Measurements from ENCODE around the gene FRYL.
"Not testable (repeated sequence)": the region's sequence is repeated elsewhere in the genome, so short reads cannot be mapped to it uniquely, and the experiment has no call there.

FRYL gene

DNA sequence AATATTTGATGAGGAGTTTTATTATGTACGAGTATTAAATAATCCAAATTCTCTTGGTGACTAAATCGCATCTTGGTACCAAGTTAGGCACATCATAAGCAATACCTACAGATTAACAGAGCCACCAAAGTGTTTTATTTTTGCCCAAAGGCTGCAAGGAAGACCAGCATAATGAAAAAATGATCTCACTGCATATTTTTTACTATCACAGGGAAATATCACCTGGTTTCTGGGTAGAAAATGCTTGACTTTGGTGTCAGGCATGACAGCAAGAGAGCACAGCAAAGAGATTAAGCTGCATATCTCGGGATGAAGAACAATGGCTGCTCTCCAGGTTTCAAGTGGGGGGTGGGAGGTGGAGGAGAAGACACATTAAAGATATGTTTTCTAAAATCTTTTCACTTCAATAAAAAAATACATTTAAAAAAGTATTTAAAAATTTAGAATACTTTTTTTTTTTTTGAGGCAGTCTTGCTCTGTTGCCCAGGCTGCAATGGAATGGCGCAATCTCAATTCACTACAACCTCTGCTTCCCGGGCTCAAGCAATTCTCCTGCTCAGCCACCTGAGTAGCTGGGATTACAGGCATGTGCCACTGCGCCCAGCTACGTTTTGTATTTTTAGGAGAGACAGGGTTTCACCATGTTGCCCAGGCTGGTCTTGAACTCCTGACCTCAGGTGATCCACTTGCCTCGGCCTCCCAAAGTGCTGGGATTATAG, 86.1 kb downstream of the FRYL start:
- no peak for DNase-seq

- no peak for DNase-seq
Measured at GRCh38 chr4:48692897-48693296, 87.2 kb downstream of the FRYL start.

- DNase-seq: no peak
Measured at GRCh38 chr4:48692044-48692443, 88.0 kb downstream of the FRYL start.

DNA sequence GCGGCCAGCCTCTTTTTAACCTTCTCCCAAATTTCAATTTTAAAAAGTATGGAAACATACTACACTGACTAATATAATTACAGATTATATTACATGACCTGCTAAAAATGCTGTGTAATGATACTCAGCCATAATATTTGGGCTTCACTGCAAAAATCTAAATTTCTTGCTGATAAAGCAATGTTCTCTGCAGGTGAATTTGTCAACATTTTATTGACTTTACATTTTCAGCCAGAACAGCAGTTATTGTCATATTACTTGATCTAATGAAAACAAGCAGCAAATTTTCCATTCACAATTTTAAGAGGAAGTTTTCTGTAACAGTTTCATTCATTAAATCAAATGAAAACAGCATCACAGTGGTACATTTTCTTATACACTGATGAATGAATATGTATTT, 91.1 kb downstream of the FRYL start:
- no peak for DNase-seq

DNA sequence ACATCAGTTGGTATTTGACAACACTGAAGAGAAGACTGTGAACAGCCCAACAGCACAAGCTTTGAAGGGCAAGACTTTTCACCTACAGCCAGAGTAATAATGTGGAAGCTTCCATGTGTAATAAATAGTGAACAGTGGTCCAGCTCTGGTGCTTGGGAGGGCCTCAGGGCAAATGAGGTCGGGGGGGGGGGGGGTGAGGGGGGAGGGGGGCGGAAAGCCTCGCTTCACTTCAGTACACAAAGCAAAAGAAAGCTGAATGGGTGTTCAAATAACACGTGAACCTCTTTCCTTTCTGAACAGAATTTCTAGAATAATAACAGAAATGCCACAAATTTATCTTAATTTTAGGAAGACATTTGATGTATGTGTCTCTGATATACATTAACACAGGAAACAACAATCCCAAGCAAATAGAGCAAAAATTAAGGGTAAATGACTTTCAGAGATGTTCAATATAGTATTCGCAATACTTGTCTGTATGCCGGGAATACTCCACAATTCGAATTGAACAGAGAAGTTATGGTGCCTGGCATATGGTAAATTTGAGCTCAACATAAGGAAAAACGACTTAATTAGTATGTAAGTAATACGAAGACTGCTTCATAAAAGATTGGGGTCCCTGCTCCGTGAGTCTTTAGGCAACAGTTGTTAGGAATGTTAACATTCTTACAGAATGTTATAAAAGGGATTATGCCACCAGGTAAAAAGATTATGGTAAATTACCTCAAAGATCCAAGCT, 92.6 kb downstream of the FRYL start:
- no peak for DNase-seq

- no peak for DNase-seq
Measured at GRCh38 chr4:48686369-48686768, 93.7 kb downstream of the FRYL start.

DNA sequence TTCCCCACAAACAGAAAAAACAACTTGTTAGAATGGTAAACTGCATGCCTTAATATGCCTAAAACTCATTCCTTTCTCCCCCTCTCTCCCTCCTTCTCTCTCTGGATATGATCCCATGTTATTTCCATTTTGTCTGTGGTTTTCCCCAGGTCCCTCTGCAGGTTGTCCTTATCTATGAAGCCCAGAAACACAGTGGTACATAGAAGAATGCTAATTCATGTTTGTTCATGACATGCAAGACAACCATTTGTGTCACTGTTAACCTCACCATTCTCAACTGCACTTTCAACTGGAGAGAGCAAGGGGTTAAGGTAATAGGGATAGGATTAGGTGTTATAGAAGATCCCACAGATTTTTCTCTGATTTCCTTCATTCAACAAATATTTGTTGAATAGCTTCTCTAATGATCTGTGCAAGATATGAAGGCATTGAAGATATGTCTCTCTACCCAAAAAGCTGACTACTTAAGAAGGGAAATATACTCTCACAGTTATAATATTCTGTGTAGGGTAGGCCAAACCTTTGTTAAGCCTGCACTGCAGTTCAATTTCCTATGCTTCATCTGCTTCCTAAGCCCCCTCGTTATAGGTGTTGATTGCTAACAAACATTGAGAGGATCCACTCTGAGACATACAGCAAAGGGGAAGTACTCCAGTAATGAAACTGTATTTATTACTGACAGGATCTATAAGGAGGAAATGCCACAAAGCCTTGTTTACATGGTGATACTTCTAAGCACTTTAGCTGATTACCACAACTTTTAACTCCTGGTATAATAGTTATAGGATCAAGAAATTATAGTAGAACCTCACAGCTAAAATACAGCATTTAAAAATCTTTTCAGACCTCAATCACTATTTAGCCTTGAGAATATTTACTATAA, 96.1 kb downstream of the FRYL start:
- no peak for DNase-seq

- DNase-seq: not testable (repeated sequence)
Measured at GRCh38 chr4:48682870-48683269, 97.2 kb downstream of the FRYL start.

DNA sequence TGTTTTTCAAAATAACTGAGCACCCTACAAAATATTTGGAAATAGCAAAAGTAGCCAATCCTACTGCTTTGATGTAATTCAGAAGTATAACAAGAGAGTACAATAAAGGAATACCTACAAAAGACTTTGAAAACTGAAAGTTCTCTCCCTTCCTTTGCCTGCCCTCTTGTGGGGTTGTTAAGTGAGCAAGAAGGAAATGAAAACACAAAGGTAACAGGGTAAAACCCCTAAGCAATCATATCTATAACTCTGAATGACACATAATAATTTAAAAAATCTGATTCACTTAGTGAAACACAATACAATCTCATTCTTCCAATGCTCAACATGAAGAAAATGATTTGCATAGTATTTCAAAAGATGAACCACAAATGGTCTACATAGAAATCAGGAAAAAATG, 98.2 kb downstream of the FRYL start:
- DNase-seq: peak; percentile 62

DNA sequence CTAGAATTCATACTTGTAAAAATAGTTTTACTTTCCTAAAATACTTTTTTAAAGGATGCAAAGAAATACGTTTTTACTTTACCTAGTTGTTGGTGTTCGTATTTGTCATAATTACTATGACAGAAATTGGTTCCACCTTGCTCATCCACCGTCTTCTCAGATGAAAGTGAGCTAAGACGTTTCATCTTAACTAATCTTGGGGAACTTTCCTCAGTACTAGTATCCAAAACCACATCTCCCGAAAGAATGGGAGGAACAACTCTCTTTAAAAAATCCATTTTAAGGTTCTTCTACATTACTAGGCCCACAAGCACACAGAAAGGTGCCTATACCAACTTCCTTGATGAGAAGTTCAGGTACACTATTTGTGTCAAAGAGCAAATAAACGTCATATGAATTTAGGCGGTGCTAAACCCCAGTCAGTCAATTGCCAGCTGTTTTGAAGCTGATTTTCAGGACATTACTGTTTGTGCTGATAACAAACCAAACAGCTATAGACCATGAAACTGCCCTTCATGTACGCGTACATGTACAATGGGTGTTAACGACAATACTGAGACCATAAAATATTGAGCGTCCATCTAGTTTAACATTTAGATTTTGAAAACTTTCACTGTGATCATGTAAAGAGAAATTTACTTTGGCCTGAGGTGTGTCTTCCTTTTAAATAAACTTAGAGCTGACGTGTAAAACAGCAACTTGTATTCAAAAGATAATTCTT, 99.1 kb downstream of the FRYL start:
- DNase-seq: no peak

GRCh38 chr4:48673537-48673936, 106.5 kb downstream of the FRYL start:
- no peak for DNase-seq

DNA sequence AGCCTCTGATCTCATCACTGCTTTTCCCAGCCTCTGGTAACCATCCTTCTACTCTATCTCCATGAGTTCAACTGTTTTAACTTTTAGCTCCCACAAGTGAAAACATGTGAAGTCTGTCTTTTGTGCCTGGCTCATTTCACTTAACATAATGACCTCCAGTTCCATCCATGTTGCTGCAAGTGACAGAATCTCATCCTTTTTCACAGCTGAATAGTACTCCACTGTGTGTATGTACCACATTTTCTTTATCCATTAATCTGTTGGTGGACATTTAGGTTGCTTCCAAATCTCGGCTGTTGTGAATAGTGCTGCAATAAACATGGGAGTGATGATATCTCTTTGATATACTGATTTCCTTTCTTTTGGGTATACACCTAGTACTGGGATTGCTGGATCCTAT, 109.5 kb downstream of the FRYL start:
- DNase-seq: no peak

DNA sequence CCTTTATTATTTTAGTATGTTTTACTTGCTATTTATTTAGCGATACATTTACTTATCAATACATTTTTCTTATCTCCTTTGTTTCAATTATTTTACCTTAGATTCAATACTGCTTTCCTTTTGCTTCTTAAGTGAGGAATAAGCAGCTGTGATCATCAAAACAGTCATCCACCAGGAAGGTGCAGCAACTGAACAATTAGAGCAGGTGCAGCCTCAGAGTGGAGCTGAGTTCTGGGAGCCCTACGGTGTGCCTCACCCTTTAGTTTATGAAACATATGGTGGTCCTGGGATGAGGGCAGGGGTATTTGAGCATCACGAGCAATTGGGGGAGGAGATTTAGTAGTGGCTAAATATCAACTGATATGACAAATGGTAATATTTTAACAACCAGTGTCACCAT, 111.0 kb downstream of the FRYL start:
- no peak for DNase-seq

- DNase-seq: no peak
Measured at GRCh38 chr4:48668254-48669017, 111.6 kb downstream of the FRYL start.

DNA sequence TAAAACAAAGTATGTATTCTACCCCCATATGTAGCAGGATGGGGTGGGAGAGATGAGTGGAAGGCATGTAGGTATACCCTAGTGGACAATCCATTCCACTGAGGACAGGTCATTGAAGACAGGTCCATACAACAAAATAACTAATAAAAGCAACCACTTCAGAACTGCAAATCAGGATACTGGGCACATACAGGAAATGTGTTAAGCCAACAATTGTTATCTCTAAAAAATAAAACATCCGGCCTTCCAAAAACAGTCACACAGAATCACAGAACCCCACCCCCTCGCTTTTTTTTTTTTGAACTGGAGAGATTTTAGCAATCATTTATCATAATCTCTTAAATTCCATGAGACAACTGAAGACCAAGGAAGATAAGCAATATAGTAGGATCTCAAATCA, 112.9 kb downstream of the FRYL start:
- no peak for DNase-seq

- DNase-seq: peak; percentile 27
Measured at GRCh38 chr4:48665555-48666186, 114.4 kb downstream of the FRYL start.

DNA sequence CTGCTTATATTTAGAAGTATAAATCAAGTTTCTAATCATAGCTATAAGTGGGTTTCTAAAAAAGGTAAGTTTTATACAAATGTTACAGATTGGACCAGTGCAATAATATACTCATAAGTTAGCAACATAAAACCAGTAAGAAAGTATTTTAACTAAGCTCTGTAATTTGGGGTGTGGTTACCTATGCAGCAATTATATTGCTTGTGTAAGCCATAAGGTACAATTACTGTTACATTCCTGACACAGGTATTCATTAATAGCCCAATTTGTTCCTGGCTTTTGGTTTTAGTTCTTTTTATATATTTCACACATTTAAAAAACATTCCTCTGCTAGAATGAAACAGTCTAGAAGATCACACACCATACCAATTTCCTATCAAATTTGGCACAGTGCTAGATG, 115.1 kb downstream of the FRYL start:
- DNase-seq: no peak

DNA sequence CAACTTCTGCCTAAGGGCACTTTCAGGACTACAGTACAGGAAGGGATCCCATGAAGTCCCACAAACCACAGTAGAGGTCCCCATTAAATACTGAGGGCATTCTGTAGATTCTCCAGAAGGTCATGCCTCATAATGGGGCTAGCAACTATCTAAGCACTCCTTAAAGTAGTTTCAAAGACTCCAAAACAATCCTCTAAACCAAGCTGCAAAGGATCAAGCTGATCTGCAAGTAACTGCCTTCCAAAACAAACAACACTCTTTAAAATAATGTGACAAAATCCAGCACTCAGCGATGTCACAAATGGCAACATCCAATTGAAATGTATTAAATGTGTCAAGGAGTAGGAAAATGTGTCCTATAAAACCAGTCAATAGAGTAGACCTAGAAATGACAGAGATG, 118.7 kb downstream of the FRYL start:
- DNase-seq: no peak

DNA sequence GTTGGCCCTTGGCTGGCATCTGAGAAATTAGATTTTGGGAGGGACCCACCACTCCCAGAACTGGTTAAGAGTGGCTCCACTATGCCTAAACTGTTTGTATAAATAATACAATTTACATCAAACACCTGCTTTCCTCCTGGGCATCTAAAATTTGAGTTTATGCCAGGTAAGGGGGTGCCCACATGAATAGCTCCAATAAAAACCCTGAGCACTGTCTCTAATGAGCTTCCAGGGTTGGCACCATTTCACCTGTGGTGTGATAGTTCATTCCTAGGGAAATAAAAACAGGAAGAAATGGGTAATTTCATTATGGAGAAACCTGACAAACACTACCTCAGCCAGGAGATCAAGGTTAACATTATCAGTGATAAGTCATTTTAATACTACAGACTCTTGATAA, 119.7 kb downstream of the FRYL start:
- no peak for DNase-seq

GRCh38 chr4:48654015-48654664, 125.9 kb downstream of the FRYL start:
- no peak for DNase-seq

Data from activated CD4-positive, alpha-beta T cell treated with anti-CD3 and anti-CD28 coated beads, Interleukin-2, Interleukin-6, amounts not matched to agents 100 ng/mL and 50 ng/mL, durations not matched to agents 16 hours and 8 hours (primary cell).